Measurements from ENCODE around the gene MCF2L2.
"Not testable (repeated sequence)": the region's sequence is repeated elsewhere in the genome, so short reads cannot be mapped to it uniquely, and the experiment has no call there.

The MCF2L2 gene

DNA sequence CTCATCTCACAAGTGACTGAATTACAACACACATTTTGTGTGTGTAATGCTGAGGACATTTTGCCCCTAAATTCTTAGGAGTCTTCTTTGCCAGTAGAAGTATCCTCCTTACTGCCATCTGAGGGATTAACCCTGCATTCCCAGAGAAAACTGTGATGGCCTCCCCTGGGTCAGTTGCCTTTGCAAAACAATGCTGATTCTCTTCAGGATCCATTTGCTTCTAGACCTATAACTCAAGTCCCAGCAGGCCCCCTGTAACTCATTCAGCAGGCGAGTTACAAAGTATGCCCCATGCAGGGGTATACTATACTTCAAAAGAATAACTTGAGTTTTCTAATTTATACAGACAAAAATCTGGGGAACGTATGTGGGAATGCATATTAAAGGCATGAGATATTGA lies 6.6 kb upstream of the MCF2L2 start:
- Histone ChIP-seq H3K4me3 (ENCODE audit: low read depth in 1 of 2, low read length in 1 of 2) (no peak overlapping the region), H3K4me1 (ENCODE audit: control insufficient read depth in 1 of 2, insufficient read depth in 1 of 2, low read depth in 1 of 2, low read length in 1 of 2) (no peaks in the 10 kb centered on the region), H3K27ac (no peak overlapping the region), H3K36me3 (no peaks in the 10 kb centered on the region), H3K9me3 (no peaks in the 10 kb centered on the region), H3K27me3 (peaks cover 37% of the 10 kb centered on the region)
- TF ChIP-seq, protein P1, sequence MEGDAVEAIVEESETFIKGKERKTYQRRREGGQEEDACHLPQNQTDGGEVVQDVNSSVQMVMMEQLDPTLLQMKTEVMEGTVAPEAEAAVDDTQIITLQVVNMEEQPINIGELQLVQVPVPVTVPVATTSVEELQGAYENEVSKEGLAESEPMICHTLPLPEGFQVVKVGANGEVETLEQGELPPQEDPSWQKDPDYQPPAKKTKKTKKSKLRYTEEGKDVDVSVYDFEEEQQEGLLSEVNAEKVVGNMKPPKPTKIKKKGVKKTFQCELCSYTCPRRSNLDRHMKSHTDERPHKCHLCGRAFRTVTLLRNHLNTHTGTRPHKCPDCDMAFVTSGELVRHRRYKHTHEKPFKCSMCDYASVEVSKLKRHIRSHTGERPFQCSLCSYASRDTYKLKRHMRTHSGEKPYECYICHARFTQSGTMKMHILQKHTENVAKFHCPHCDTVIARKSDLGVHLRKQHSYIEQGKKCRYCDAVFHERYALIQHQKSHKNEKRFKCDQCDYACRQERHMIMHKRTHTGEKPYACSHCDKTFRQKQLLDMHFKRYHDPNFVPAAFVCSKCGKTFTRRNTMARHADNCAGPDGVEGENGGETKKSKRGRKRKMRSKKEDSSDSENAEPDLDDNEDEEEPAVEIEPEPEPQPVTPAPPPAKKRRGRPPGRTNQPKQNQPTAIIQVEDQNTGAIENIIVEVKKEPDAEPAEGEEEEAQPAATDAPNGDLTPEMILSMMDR (IDR thresholded peaks at IDR 0.05) = no peak

DNA sequence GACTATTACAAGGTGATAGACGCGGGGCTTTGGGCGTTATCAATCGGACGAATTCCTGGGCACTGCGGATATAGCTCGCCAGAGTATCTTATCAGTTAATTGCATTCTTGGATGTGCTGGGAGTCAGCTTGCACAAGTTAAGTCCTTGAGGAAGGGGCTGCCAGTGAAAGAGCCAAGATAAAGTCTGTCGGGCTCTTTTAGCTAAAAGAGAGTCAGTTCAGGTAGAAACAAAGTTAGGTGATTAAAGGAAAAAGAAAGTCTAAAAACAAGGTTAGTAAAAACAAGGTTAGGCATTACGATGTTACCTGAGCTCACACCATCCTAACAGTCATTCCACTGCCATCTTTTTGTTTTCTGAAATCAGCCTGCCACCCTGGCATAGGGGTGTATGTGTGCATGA lies 6.1 kb upstream of the MCF2L2 start:
- Histone ChIP-seq H3K9me3 (no peaks in the 10 kb centered on the region), H3K4me3 (ENCODE audit: low read depth in 1 of 2, low read length in 1 of 2) (no peak overlapping the region), H3K27me3 (peaks cover 41% of the 10 kb centered on the region), H3K36me3 (no peaks in the 10 kb centered on the region), H3K4me1 (ENCODE audit: control insufficient read depth in 1 of 2, insufficient read depth in 1 of 2, low read depth in 1 of 2, low read length in 1 of 2) (no peaks in the 10 kb centered on the region), H3K27ac (no peak overlapping the region)
- TF ChIP-seq, protein P1 (IDR thresholded peaks at IDR 0.05) = no peak

DNA sequence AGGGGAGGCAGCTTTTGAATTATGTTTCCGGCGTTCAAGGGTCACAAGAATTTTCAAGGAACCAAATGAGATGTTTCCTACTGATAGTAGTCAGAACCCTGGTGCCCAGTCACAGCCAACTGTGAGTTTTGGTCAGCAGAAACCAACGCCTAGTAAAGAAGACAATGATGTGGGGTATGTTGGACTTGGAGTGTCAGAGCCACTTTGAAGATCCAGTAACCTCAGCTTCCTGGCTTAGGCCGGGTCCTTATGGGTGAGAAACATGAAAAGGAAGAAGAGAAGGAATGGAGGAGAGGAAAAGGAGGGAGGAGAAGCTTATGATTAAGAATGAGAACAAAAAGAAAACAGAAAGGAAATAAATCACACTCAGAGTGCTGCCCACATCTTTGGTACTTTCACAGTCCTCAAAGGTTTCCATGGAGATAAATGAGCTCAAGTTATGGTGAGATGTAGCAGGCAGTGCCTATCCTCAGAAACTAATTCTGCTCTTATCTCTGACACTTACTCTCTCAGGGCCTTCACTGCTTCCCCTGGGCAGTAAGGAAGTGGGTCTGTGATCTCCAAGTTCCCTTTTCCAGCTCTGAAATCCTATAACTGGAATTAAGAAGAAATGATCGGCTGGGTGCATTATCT lies 2.0 kb upstream of the MCF2L2 start:
- Histone ChIP-seq H3K27me3 (peaks cover 82% of the 10 kb centered on the region), H3K4me1 (ENCODE audit: control insufficient read depth in 1 of 2, insufficient read depth in 1 of 2, low read depth in 1 of 2, low read length in 1 of 2) (peaks cover 14 to 17% of the 10 kb centered on the region in 2 experiments), H3K27ac (no peak overlapping the region), H3K4me3 (ENCODE audit: low read depth in 1 of 2, low read length in 1 of 2) (no peak overlapping the region), H3K9me3 (no peaks in the 10 kb centered on the region), H3K36me3 (no peaks in the 10 kb centered on the region)
- TF ChIP-seq, protein P1 (IDR thresholded peaks at IDR 0.05) = no peak

DNA sequence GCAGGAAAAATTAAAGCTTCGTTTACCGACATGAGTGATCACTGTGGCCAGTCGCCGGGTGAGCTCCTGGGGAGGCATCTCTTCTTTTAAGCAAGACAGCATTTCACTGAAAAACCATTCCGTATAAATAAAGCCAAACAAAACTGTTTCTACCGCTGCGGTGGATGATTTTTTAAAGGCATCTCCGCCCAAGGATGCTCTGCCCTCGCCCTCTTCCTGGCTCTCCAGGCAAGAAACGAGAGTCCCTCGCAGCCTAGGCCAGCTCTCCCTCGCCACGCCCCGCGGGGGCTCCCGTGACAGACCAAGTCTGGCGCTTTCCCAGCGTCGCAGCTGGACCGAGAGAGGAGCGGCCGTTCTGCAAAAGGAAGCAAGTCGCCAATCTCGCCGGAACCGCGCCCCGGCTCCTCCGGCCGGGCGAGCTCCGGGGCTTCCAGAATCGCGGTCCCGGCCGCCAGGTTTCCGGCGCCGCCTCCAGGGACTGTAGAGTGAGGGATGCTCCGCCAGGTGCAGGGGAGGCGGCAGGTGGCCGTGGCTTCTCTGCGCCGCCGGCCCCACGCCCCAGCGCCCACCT lies 458 bp downstream of the MCF2L2 start:
- no peaks in the 10 kb centered on the region for H3K9me3 ChIP-seq
- peaks cover 14 to 17% of the 10 kb centered on the region in 2 experiments for H3K4me1 ChIP-seq (ENCODE audit: control insufficient read depth in 1 of 2, insufficient read depth in 1 of 2, low read depth in 1 of 2, low read length in 1 of 2)
- no peak overlapping the region for H3K27ac ChIP-seq
- peak overlapping the region; percentile 13 to 55 for H3K4me3 ChIP-seq (ENCODE audit: low read depth in 1 of 2, low read length in 1 of 2)
- TF ChIP-seq, protein P1 (IDR thresholded peaks at IDR 0.05) = no peak
- no peaks in the 10 kb centered on the region for H3K36me3 ChIP-seq
- peaks cover 80% of the 10 kb centered on the region for H3K27me3 ChIP-seq

DNA sequence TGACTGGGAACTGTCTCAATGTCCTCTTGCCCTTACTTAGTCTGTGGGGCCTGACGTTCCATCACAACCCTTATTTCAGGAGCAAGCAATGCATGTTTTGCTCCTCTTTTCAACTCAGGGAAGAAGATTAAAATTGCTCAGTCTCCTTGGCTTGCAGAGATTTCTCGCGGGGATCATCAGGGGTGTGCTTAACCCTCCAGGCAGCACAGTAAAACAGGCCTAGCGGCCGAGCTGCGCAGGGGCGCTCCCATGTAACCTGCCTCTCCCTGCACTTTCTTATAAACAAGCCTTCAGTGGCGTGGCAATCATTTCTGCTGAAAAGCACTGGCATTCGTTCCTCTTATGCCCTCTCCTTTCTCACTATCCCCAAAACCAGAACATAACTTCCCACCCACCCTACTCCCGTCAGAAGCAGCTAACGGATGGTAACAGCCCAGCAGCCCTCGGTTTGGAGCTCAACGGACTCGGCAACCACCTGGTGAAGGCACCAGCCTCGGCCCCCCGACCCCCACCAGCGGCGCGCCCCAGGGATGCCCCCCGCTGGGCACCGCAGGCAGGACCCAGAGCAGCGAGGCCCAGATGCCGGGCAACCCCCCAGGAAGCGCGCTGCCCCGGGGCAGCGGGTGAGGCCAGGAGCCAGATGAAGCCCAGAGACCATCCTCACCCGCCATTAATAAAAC lies 1.1 kb downstream of the MCF2L2 start:
- TF ChIP-seq, protein P1 (IDR thresholded peaks at IDR 0.05) = no peak
- Histone ChIP-seq H3K27ac (no peak overlapping the region), H3K9me3 (no peaks in the 10 kb centered on the region), H3K27me3 (peaks cover 75% of the 10 kb centered on the region), H3K4me1 (ENCODE audit: control insufficient read depth in 1 of 2, insufficient read depth in 1 of 2, low read depth in 1 of 2, low read length in 1 of 2) (peaks cover 14 to 17% of the 10 kb centered on the region in 2 experiments), H3K36me3 (no peaks in the 10 kb centered on the region), H3K4me3 (ENCODE audit: low read depth in 1 of 2, low read length in 1 of 2) (peak overlapping the region in 1 of 2 experiments; percentile 55)

DNA sequence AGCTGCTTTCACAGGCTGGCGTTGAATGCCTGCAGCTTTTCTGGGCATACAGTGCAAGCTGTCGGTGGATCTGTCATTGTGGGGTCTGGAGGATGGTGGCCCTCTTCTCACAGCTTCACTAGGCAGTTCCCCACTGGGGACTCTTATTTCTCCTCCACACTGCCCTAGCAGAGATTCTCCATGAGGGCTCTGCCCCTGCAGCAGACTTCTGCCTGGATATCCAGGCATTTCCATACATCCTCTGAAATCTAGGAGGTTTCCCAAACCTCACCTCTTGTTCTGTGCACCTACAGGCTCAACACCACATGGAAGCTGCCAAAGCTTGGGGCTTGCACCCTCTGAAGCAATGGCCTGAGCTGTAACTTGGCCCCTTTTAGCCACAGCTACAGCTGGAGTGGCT lies 9.6 kb downstream of the MCF2L2 start:
- not testable (repeated sequence) for H3K9me3 ChIP-seq; H3K27ac ChIP-seq; H3K27me3 ChIP-seq; H3K4me3 ChIP-seq (ENCODE audit: low read depth in 1 of 2, low read length in 1 of 2); H3K4me1 ChIP-seq (ENCODE audit: control insufficient read depth in 1 of 2, insufficient read depth in 1 of 2, low read depth in 1 of 2, low read length in 1 of 2); H3K36me3 ChIP-seq
